SK-N-SH treated with all-trans-retinoic acid at 6 μM for 48 hours (cell line): Measurements from ENCODE around the gene TIMM50.

Experiments
- BACH2 ChIP-seq: fragments of 250-450 bp; sonication (Bioruptor Pico); IDR thresholded peaks from 2 replicates; pipeline ENCODE4 v1.9.0; 2021; ENCODE audit warnings: mild to moderate bottlenecking, borderline replicate concordance
- RARB ChIP-seq: fragments of 250-450 bp; sonication (Bioruptor Pico); IDR thresholded peaks from 2 replicates; pipeline ENCODE4 v1.8.0; 2021; ENCODE audit warnings: mild to moderate bottlenecking, moderate library complexity
- SNAI2 ChIP-seq: fragments of 250-450 bp; sonication (Bioruptor Pico); IDR thresholded peaks from 2 replicates; pipeline ENCODE4 v1.5.0; 2020; ENCODE audit warnings: mild to moderate bottlenecking, moderate library complexity
- TOX ChIP-seq: fragments of 250-450 bp; sonication (Bioruptor Pico); IDR thresholded peaks from 2 replicates; pipeline ENCODE4 v1.8.0; 2021; ENCODE audit warnings: mild to moderate bottlenecking, moderate library complexity, borderline replicate concordance
- ZFP3 ChIP-seq: fragments of 250-450 bp; sonication (Bioruptor Pico); IDR thresholded peaks from 2 replicates; pipeline ENCODE4 v1.5.0; 2020; ENCODE audit warnings: mild to moderate bottlenecking, moderate library complexity
- ZFP30 ChIP-seq: fragments of 450-650 bp; formaldehyde crosslinking; IDR thresholded peaks from 2 replicates; pipeline ENCODE4 v1.5.0; 2022; ENCODE audit warnings: mild to moderate bottlenecking, moderate library complexity
- ZNF70 ChIP-seq: fragments of 450-650 bp; formaldehyde crosslinking; IDR thresholded peaks from 2 replicates; pipeline ENCODE4 v1.5.0; 2020; ENCODE audit warnings: mild to moderate bottlenecking, moderate library complexity
- TF ChIP-seq, protein P1 (sequence below): fragments of 250-450 bp; sonication (Bioruptor Pico); IDR thresholded peaks from 2 replicates; pipeline ENCODE4 v1.5.1; 2020; ENCODE audit warnings: low read depth, mild to moderate bottlenecking, moderate library complexity
- TF ChIP-seq, protein P2 (sequence below): fragments of 250-450 bp; sonication (Bioruptor Pico); IDR thresholded peaks from 2 replicates; pipeline ENCODE4 v1.5.0; 2020; ENCODE audit warnings: mild to moderate bottlenecking, moderate library complexity
- TF ChIP-seq, protein P3 (sequence below): fragments of 250-450 bp; sonication (Bioruptor Pico); IDR thresholded peaks from 2 replicates; pipeline ENCODE4 v1.8.0; 2021; ENCODE audit warnings: low read depth, mild to moderate bottlenecking, moderate library complexity, borderline replicate concordance
- TF ChIP-seq, protein P4 (sequence below): fragments of 250-450 bp; sonication (Bioruptor Pico); IDR thresholded peaks from 2 replicates; pipeline ENCODE4 v1.5.1; 2021; ENCODE audit warnings: mild to moderate bottlenecking, moderate library complexity

DNA sequence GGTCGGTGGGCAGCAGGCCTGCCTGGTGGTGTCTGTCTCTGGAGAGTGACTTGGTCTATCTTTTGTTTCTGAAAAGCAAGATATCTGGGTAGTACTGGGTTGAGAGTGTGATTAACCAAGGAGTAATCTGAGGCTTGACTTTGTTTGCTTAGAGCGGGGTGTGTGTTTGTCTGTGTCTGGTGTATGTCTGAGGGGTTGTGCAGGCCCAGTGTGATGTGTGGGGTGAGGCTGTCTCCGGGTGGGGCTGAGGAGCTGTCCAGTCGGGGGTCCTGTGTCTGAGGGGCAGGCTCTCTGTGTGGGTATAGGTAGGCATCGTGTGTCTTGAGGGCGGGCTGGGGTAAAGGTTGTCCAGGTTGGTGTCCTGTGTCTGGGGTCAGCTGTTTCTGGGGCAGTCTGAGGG is 11.1 kb upstream of the TIMM50 start:
- TF ChIP-seq RARB, result no peak
- no peak for TF ChIP-seq BACH2
- no peak for TF ChIP-seq ZFP30 (CRISPR knock-in tag)
- no peak for TF ChIP-seq SNAI2
- TF ChIP-seq ZFP3 (CRISPR knock-in tag), result no peak
- TF ChIP-seq, protein P1, sequence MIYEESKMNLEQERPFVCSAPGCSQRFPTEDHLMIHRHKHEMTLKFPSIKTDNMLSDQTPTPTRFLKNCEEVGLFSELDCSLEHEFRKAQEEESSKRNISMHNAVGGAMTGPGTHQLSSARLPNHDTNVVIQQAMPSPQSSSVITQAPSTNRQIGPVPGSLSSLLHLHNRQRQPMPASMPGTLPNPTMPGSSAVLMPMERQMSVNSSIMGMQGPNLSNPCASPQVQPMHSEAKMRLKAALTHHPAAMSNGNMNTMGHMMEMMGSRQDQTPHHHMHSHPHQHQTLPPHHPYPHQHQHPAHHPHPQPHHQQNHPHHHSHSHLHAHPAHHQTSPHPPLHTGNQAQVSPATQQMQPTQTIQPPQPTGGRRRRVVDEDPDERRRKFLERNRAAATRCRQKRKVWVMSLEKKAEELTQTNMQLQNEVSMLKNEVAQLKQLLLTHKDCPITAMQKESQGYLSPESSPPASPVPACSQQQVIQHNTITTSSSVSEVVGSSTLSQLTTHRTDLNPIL (CRISPR knock-in tag), result no peak
- TF ChIP-seq, protein P2, sequence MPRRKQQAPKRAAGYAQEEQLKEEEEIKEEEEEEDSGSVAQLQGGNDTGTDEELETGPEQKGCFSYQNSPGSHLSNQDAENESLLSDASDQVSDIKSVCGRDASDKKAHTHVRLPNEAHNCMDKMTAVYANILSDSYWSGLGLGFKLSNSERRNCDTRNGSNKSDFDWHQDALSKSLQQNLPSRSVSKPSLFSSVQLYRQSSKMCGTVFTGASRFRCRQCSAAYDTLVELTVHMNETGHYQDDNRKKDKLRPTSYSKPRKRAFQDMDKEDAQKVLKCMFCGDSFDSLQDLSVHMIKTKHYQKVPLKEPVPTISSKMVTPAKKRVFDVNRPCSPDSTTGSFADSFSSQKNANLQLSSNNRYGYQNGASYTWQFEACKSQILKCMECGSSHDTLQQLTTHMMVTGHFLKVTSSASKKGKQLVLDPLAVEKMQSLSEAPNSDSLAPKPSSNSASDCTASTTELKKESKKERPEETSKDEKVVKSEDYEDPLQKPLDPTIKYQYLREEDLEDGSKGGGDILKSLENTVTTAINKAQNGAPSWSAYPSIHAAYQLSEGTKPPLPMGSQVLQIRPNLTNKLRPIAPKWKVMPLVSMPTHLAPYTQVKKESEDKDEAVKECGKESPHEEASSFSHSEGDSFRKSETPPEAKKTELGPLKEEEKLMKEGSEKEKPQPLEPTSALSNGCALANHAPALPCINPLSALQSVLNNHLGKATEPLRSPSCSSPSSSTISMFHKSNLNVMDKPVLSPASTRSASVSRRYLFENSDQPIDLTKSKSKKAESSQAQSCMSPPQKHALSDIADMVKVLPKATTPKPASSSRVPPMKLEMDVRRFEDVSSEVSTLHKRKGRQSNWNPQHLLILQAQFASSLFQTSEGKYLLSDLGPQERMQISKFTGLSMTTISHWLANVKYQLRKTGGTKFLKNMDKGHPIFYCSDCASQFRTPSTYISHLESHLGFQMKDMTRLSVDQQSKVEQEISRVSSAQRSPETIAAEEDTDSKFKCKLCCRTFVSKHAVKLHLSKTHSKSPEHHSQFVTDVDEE (CRISPR knock-in tag), result no peak
- TF ChIP-seq ZNF70, result no peak
- TF ChIP-seq, protein P3, sequence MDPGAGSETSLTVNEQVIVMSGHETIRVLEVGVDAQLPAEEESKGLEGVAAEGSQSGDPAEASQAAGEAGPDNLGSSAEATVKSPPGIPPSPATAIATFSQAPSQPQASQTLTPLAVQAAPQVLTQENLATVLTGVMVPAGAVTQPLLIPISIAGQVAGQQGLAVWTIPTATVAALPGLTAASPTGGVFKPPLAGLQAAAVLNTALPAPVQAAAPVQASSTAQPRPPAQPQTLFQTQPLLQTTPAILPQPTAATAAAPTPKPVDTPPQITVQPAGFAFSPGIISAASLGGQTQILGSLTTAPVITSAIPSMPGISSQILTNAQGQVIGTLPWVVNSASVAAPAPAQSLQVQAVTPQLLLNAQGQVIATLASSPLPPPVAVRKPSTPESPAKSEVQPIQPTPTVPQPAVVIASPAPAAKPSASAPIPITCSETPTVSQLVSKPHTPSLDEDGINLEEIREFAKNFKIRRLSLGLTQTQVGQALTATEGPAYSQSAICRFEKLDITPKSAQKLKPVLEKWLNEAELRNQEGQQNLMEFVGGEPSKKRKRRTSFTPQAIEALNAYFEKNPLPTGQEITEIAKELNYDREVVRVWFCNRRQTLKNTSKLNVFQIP, result no peak
- no peak for TF ChIP-seq TOX (CRISPR knock-in tag)
- TF ChIP-seq, protein P4, sequence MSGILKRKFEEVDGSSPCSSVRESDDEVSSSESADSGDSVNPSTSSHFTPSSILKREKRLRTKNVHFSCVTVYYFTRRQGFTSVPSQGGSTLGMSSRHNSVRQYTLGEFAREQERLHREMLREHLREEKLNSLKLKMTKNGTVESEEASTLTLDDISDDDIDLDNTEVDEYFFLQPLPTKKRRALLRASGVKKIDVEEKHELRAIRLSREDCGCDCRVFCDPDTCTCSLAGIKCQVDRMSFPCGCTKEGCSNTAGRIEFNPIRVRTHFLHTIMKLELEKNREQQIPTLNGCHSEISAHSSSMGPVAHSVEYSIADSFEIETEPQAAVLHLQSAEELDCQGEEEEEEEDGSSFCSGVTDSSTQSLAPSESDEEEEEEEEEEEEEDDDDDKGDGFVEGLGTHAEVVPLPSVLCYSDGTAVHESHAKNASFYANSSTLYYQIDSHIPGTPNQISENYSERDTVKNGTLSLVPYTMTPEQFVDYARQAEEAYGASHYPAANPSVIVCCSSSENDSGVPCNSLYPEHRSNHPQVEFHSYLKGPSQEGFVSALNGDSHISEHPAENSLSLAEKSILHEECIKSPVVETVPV, result no peak
